M059J (cell line): Measurements from ENCODE around the gene MRE11. TPM values are rescaled to one million over a fixed set of nuclear protein-coding genes. Genes with fewer than 3 reads are reported as not detected.
"Not testable (repeated sequence)": the region's sequence is repeated elsewhere in the genome, so short reads cannot be mapped to it uniquely, and the experiment has no call there.

Experiments
- DNase-seq: peaks from one replicate; pipeline ENCODE4 v3.0.0-alpha.2; 2012; ENCODE audit warnings: low read depth
- total RNA-seq: library from RNA; depleted of rRNA; stranded (reverse); fragments of >200 nt; shearing (Covaris generic); gene quantifications from 2 replicates; pipeline ENCODE4 v1.2.3, GENCODE V29; 2014; rRNA removed

MRE11 gene
- total RNA-seq, 1 experiment from 2014 or later, result 31.9 TPM

DNA sequence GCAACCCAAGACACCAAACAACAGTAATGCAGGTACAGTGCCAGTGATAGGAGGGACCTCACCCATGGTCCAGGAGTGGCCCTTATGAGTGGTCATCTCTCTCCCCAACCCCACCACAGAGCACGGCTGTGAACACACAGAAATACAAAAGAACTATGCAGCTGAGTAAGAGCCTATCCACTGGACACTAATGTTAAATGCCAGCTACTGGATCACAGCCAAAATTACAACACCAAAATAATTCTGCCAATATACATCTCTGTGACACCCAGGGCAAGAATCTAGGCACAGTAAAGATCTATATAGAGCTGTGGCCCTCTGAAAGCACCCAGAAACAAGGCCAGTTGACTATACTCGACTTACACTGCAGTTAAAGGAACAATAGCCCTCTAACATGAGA is 69.6 kb downstream of the MRE11 start:
- no peak for DNase-seq

DNA sequence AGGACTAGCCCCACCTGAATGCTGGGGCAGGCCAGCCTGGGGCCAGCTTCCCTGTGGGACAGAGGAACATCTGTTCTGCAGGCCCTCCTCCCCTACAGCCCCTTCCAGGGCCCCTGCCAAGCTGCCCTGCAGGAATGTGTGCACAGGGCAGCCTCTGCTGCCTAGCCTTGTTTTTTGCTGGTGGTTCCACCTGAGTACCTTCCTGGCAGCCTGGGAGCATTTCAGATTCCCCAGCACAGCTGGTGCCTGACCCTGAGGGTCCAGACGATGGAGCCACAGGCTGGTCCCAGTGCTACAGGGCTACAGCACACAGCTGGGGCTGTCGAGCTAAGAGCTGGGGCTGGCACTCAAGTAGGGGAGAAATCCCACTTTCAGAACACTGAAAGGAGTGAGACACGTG is 70.1 kb downstream of the MRE11 start:
- DNase-seq, result no peak

DNA sequence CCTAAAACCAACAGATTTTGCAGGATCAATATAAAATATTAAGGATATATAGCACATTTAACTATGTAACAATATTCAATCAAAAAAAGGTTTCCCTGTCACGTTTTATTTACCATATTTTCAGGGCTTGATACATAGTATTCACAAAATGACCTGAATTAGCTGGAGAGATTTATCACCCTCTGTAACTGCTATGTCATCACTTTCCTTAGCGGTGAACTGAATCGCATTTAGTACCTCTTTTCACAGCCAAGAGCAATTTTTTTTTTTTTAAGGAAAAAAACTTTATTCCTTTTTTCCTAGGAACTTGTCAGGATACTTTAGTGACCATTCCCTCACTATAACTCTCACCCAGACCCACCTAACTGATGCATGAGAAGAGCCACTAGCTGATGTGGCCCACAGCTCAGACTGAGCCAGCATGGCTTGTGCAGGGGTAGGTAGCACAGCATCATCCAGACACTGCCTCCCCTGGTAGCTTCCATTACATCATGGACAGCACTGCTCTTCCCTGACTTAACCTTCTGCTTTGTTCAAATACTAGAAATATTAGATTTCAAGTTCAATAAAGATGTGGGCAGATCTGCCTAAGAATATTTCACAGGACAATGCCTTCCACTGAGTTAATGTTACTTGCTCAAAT is 75.4 kb downstream of the MRE11 start:
- no peak for DNase-seq

DNA sequence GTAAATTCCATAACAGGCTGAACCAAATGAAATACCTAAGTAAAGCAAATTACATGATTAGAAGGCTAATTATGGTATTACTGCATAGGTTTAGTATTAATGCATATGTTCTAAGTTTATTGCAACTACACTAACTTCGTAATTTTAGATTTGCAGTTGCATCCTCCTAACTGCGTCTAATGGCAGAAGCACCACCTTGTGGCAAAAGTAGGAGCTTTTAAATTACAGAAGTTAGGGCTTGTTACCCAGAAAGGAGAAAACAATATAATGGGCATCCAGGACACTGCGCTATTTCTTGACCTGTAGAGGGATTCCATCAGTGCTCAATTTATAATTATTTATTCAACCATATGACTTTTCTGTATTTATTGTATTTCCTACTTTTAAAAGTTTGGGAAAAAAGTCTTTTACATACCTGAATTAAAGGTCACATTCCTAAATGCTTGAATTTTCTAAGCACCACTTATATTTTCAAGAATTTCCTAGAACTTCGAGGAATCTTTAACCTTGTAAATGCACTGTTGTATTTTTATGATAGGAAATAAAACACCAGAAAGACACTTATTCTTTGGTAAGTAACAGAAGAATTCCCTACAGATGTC is 76.2 kb downstream of the MRE11 start:
- DNase-seq, result peak; percentile 27

DNA sequence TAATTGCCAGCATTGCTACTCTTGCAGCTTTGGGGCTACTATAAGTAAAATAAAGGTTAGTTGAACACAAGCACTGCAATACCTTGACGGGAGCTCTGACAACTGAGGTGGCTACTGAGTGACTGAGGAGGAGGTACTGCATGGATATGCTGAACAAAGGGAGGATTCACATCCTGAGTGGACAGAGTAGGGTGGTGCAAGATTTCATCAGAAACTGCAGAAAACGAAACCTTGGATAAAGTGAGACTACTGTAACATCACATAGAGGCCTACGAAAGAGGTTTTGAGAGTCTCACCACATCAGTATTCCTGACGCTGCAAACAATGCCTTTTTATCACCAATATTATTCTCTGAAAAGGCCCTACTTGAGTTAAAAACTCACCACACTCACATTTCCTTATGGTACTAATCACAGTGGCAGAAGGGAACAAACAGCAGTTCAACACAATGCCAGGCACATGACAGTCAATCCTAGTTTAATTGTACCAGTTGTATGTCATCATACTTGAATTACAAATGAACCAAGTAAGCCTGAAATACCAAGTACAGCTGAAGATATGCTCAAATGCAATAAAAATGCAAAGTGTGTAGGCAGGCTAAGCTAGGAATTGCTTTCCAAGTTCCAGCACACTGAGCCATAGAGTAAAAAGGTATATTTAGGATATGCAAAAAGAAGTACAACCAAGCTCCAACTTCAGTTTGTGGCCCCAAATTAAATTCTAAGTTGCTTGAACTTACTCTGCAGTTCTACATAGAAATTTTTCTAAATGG is 88.4 kb downstream of the MRE11 start:
- DNase-seq, result no peak

DNA sequence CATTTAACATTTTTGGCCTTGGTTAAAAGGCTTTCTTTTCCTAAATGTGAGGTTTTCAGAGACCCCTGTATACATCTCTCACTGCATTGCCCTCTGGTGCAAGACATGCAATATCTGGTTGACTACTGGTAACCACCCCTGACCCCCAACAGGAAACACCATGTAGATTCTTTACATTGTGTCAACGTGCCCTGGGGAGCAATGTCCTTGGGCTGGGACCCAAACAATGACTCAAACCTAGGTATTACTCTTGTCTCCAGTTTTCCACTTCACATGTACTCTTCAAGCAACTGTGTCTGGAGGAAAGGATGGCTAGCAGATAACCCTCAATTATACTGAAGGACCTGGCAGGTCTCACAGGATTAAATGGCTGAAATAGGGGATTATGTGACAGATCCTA is 91.3 kb downstream of the MRE11 start:
- no peak for DNase-seq

DNA sequence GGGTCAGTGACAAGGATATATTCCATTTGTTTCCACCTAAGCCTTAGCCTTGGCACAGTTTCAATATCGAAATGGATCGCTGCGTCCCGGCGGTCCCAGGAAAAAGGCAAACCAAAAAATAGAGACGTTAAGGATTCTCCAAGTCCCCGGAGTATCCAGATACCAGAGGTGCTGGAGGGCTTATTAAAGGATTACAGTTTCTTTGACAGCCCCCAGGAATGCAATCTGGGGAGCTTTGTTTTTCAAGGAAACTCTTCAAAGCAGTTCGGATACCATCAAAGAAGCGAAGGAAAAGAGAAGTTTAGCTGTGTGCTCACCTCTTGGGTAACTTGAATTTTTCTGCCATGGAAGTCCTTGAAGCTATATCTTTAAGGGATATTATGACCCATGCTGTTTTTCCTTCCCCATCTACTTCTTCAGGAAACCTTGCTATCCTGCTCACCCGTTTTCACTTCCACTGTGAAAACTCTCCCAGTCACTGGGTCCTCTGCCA is 91.8 kb downstream of the MRE11 start:
- no peak for DNase-seq

DNA sequence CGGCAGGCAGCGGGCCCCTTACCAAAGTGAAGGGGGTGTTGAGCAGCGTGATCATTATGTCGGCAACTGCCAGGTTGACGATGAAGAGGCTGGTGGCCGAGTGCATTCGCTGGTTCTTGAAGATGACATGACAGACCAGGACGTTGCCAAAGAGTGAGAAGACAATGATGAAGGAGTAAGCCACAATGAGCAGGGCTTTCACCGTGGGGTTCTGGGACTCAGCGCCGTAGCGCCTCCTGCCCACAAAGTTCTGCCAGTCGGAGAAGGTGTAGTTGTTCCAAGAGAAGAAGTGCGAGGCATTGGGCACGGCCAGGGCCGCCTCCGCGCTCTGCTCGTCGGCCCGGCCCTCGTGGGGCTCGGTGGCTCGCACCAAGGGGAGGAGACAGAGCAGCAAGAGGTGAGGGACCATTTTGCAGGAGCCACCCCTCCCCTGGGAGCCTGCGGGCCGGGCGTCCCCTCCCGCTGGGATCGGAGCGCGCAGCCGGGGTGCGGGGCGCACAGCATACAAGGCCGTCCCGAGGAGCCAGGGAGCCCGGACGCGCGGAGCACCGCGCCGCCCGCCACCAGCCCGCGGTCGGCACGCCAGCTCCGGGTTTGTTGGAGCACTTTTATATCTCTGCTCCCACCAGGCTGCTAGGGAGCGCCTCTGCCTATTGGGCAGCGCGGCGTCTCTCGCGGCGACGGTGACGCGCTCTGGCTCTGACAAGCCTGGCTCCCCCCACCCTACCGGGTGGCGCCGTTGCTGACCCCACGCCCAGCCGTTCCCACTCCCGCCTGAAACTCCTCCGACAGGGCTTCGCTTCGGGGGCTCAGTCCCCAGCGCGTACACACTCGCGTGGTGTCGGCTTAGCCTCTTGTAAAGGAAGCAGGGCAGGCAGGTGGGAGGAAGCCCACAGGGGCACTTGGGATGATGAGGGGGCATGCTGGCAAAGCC is 92.5 kb downstream of the MRE11 start, which contains the start of gene GPR83:
Gene GPR83 (minus strand): TSS at position 581 of the 934 bp plus-strand sequence. CDS start 172 bp downstream, at position 409.
- DNase-seq, result no peak

DNA sequence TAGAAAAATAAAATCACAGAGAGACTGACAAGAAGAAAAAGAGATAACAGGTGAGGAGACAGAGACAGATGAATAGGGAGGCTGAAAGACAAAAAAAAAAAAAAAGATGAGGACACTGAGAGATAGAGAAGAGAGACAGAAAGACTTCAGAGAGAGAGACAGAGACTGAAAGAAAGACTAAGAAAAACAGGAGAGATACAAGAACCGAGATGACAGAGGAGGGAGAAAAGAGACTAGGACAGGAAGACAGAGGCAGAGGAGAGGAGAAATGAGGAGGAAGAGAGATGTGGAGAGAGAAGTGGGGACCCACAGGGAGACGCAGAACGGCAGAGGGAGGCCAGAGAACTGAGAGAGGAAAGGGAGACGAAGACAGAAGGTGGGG is 93.2 kb downstream of the MRE11 start:
- DNase-seq, result no peak

DNA sequence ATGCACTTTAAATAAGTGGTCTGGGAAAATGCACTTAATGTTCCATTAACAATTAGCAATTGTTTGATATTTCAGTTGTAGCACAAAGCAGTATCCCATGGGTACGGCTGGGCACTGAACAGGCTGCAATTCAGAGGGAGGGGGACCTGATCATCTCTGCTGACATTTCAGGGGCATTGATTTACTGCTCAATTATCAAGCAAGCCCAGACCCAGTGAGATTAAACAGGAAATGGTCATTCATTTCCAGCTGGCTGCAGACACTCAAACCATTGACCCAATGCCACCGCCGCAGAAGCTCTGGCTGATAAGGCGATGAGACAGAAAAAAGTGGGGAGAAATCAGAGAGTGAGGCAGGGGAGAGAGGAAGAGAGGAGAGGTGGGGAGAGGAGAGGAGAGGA is 93.6 kb downstream of the MRE11 start:
- DNase-seq, result no peak

DNA sequence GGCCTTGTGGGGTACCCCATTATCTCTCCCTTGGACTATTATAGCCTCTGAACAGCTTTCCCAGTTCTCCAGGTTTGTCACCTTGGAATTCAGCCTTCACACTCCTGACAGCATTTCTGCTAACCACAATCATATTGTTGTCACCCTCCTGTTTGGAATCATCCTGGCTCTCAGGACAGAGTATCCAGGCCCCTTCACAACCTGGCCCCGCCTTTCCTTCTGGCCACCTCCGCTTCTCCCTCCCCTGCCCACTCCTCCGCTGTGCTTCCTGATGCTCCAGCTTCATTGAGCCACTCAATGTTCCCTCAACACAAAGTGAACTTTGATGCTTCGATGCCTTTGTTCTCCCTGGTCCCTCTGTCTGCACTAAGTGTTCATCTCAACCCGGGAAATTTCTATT is 95.5 kb downstream of the MRE11 start:
- no peak for DNase-seq

DNA sequence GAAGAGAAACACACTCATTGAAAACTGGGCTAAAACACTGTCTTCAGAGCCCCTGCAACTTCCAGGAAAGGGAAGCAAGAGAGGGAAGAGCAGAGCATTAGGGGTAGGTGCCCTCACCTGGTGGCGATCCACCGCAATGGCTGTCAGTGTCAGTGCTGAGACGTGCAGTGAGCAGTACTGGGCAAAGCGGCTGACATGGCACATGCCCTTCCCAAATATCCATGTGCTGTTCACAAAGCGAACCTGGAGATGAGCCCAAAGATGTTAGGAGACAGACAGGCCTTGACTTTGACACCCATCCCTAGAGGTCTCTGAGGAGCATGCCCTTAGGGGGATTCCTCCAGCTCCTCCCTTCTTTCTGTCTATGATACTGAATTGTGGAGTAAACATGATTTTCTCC is 97.4 kb downstream of the MRE11 start:
- DNase-seq, result no peak

DNA sequence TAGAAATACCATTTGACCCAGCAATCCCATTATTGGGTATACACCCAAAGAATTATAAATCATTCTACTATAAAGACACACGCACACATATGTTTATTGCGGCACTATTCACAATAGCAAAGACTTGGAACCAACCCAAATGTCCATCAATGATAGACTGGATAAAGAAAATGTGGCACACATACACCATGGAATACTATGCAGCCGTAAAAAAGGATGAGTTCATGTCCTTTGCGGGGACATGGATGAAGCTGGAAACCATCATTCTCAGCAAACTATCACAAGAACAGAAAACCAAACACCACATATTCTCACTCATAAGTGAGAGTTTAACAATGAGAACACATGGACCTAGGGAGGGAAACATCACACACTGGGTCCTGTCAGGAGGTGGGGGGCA is 101.7 kb downstream of the MRE11 start:
- DNase-seq, result not testable (repeated sequence)

DNA sequence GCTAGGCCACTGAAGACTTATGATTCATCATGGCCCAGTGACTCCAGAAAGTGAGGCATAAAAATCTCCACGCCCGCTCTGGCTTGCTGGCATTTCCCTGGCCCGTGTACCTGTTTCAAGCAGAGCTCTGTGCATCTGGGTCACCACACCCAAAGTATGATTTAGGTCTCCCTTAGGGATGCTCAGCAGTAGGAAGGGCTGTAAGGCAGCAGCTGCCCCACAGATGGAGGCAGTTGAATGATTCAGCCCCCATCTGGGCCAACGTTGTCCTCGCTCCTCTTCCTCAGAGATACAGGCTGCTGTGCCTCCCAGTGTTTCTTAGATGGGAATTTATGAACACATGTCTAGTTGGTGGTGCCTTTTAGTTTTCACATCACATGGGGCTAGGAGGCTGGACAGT is 114.0 kb downstream of the MRE11 start:
- DNase-seq, result no peak

DNA sequence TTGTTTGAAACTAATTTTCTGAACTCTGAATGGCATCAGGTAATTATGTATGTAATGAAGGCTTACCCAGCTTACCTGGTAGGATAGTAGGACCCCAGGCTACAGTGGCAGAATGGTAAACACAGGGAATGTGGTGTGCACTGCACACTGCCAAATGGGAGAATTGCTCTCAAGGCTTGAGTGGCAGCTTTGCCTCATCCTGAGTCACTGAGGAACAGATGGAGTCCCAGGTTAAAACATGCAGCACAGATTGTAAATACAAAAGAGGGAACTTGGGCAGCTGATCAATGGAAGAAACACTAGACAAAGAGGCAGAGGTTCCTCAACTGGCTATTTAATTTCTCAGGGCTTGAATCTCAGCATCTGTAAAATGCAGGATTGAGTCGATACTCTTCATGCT is 116.8 kb downstream of the MRE11 start:
- no peak for DNase-seq

DNA sequence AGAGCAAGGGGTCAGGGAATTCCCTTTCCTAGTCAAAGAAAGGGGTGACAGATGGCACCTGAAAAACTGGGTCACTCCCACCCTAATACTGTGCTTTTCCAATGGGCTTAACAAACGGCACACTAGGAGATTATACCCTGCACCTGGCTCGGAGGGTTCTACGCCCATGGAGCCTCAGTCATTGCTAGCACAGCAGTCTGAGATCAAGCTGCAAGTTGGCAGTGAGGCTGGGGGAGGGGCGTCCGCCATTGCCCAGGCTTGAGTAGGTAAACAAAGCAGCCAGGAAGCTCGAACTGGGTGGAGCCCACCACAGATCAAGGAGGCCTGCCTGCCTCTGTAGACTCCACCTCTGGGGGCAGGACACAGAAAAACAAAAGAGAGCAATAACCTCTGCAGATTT is 123.1 kb downstream of the MRE11 start:
- DNase-seq, result not testable (repeated sequence)

Other genes starting within 250 kb of the MRE11 start
- not detected in 2 replicates for gene IZUMO1R, start 189.3 kb downstream of the MRE11 start, total RNA-seq
- 0.02 TPM in 1 of 2 replicates, not detected in the other for gene GPR83, start 92.4 kb downstream of the MRE11 start, total RNA-seq
- 11.4 and 20.2 TPM in 2 replicates for gene ANKRD49, start 140 bp upstream of the MRE11 start, total RNA-seq
- not detected in 2 replicates for gene C11orf97, start 18.6 kb upstream of the MRE11 start, total RNA-seq
- 0.49 and 2.2 TPM in 2 replicates for gene FUT4, start 50.1 kb upstream of the MRE11 start, total RNA-seq
- 0.15 and 0.71 TPM in 2 replicates for gene PIWIL4, start 73.5 kb upstream of the MRE11 start, total RNA-seq